ENCODE data around the gene BLOC1S3.
"Not testable (repeated sequence)": the region's sequence is repeated elsewhere in the genome, so short reads cannot be mapped to it uniquely, and the experiment has no call there.

Gene BLOC1S3

GRCh38 chr19:45224645-45225044 is 46.1 kb downstream of the BLOC1S3 start:
- TF ChIP-seq, protein P1, sequence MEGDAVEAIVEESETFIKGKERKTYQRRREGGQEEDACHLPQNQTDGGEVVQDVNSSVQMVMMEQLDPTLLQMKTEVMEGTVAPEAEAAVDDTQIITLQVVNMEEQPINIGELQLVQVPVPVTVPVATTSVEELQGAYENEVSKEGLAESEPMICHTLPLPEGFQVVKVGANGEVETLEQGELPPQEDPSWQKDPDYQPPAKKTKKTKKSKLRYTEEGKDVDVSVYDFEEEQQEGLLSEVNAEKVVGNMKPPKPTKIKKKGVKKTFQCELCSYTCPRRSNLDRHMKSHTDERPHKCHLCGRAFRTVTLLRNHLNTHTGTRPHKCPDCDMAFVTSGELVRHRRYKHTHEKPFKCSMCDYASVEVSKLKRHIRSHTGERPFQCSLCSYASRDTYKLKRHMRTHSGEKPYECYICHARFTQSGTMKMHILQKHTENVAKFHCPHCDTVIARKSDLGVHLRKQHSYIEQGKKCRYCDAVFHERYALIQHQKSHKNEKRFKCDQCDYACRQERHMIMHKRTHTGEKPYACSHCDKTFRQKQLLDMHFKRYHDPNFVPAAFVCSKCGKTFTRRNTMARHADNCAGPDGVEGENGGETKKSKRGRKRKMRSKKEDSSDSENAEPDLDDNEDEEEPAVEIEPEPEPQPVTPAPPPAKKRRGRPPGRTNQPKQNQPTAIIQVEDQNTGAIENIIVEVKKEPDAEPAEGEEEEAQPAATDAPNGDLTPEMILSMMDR (IDR thresholded peaks at IDR 0.05; ENCODE audit: borderline replicate concordance, extremely low read depth, low read length, poor library complexity, severe bottlenecking) = no peak
- no peak for TF ChIP-seq EZH2 (IDR thresholded peaks at IDR 0.05; ENCODE audit: borderline replicate concordance, low read depth, low read length, severe bottlenecking)

DNA sequence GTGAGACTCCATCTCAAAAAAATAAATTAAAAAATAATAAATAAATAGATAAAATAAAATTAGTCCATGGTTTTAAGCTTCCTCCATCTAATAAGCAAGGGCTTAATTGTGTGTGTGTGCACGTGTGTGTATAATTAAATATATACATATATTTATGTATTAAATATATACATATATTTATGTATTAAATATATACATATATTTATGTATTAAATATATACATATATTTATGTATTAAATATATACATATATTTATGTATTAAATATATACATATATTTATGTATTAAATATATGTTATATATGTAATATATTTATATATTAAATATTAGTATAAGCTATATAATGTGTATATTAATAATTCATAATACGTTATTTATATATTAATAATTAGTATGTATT is 50.5 kb downstream of the BLOC1S3 start:
- not testable (repeated sequence) for H3K36me3 ChIP-seq (ENCODE audit: insufficient read depth, low read length); ATAC-seq (ENCODE audit: insufficient read depth, low read depth); H2AFZ ChIP-seq (ENCODE audit: low read depth, low read length); H4K20me1 ChIP-seq (ENCODE audit: insufficient read depth, low read length); H3K27ac ChIP-seq (ENCODE audit: low read length); H3K27me3 ChIP-seq (ENCODE audit: insufficient read depth, low read length, poor library complexity); H3K4me2 ChIP-seq (ENCODE audit: insufficient read depth, low read length); H3K4me3 ChIP-seq (ENCODE audit: low read depth in 1 of 2, low read length in 2 of 2); H3K79me2 ChIP-seq (ENCODE audit: insufficient read depth, low read length); DNase-seq; H3K9ac ChIP-seq (ENCODE audit: low read depth, low read length); H3K9me3 ChIP-seq (ENCODE audit: insufficient read depth, low read length, severe bottlenecking); H3K4me1 ChIP-seq (ENCODE audit: insufficient read depth, low read length)

More at GRCh38 chr19:45224645-45225044, 46.1 kb downstream of the BLOC1S3 start:
- Histone ChIP-seq H3K27ac (ENCODE audit: low read length) (no peak overlapping the region), H3K27me3 (ENCODE audit: insufficient read depth, low read length, poor library complexity) (peaks cover 3% of the 10 kb centered on the region), H3K79me2 (ENCODE audit: insufficient read depth, low read length) (no peaks in the 10 kb centered on the region), H3K4me2 (ENCODE audit: insufficient read depth, low read length) (no peak overlapping the region), H4K20me1 (ENCODE audit: insufficient read depth, low read length) (no peaks in the 10 kb centered on the region), H3K36me3 (ENCODE audit: insufficient read depth, low read length) (no peaks in the 10 kb centered on the region), H2AFZ (ENCODE audit: low read depth, low read length) (no peak overlapping the region), H3K4me3 (ENCODE audit: low read depth in 1 of 2, low read length in 2 of 2) (no peak overlapping the region), H3K4me1 (ENCODE audit: insufficient read depth, low read length) (no peaks in the 10 kb centered on the region), H3K9me3 (ENCODE audit: insufficient read depth, low read length, severe bottlenecking) (no peaks in the 10 kb centered on the region), H3K9ac (ENCODE audit: low read depth, low read length) (no peak overlapping the region)
- DNase-seq (no peak), ATAC-seq (ENCODE audit: insufficient read depth, low read depth) (no peak)

All from DND-41 (cell line).